Ishikawa (cell line): Measurements from ENCODE around the gene LINC01488.

ENCODE experiments used
- CEBPB ChIP-seq: IDR thresholded peaks from 2 replicates; pipeline ENCODE4 v1.6.1; 2012
- CREB1 ChIP-seq: IDR thresholded peaks from 2 replicates; pipeline ENCODE4 v1.6.1; 2012; ENCODE audit warnings: low read depth
- EGR1 ChIP-seq: IDR thresholded peaks from 2 replicates; pipeline ENCODE4 v1.6.1; 2012
- EP300 ChIP-seq: IDR thresholded peaks from 2 replicates; pipeline ENCODE4 v1.6.1; 2012; ENCODE audit warnings: borderline replicate concordance
- FOXM1 ChIP-seq: IDR thresholded peaks from 2 replicates; pipeline ENCODE4 v1.6.1; 2012; ENCODE audit warnings: low read depth, borderline replicate concordance
- NFIC ChIP-seq: IDR thresholded peaks from 2 replicates; pipeline ENCODE4 v1.6.1; 2012
- RAD21 ChIP-seq: IDR thresholded peaks from 2 replicates; pipeline ENCODE4 v1.6.1; 2012; ENCODE audit warnings: low read depth
- TAF1 ChIP-seq: IDR thresholded peaks from 2 replicates; pipeline ENCODE4 v1.6.1; 2012; ENCODE audit warnings: low read depth, mild to moderate bottlenecking
- TCF12 ChIP-seq: IDR thresholded peaks from 2 replicates; pipeline ENCODE4 v1.6.1; 2012; ENCODE audit warnings: low read depth
- TEAD4 ChIP-seq: IDR thresholded peaks from 2 replicates; pipeline ENCODE4 v1.6.1; 2012
- YY1 ChIP-seq: IDR thresholded peaks from 2 replicates; pipeline ENCODE4 v1.6.1; 2012; ENCODE audit warnings: low read depth
- ZBTB7A ChIP-seq: IDR thresholded peaks from 2 replicates; pipeline ENCODE4 v1.6.1; 2012; ENCODE audit warnings: low read depth
- TF ChIP-seq, protein P1 (sequence below): IDR thresholded peaks from 2 replicates; pipeline ENCODE4 v1.6.1; 2012
- TF ChIP-seq, protein P2 (sequence below): IDR thresholded peaks from 2 replicates; pipeline ENCODE4 v1.6.1; 2012; ENCODE audit warnings: low read depth, mild to moderate bottlenecking
- TF ChIP-seq, protein P3 (sequence below): IDR thresholded peaks from 2 replicates; pipeline ENCODE4 v1.6.1; 2012

LINC01488 gene

DNA sequence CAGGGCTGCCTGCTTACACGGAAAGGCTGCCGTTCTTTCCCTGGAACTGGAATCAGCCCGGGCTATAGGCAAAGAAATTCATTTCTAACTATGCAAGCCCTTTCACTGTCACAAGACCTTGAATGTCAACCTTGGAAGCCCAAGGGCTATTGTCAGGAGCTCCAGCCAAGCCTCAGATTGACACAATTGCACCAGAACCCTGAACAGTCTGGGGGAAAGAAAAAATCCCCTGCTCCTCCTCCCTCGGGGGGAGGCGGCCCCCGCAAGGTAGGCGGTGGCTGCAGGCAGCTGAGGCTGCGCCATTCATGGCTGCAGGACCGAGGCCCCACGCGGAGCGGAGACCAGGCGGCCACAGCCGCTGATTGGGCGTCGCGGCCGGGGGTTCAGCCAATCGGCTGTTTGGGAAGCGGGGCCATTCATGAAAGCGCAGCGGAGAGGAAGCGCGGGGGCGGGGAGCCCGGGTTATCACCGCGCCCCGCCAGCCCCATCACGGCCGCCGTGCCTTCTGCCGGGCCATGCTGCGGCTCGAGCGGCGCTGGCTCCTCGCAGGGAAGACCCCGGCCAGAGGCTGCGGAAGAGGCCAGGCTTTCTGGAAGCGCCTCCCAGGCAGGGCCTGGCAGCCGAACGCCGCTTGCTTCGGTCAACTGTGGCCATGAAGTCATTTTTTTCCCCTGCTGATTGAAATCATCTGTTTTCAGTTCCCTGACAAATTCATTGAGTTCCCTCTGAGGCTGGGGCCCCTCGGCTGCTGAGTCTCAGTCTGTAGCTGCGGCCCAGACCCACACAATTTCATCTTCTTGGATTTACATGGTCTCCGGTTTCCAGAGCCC lies 38.1 kb upstream of the LINC01488 start:
- peak; percentile 81 for TF ChIP-seq YY1
- TF ChIP-seq, protein P1, sequence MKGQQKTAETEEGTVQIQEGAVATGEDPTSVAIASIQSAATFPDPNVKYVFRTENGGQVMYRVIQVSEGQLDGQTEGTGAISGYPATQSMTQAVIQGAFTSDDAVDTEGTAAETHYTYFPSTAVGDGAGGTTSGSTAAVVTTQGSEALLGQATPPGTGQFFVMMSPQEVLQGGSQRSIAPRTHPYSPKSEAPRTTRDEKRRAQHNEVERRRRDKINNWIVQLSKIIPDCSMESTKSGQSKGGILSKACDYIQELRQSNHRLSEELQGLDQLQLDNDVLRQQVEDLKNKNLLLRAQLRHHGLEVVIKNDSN, result no peak
- TF ChIP-seq TCF12, result peak; percentile 11; the same call in 1 of the 2 replicates
- no peak; the same call in 1 of the 2 replicates for TF ChIP-seq RAD21
- TF ChIP-seq NFIC, result no peak; the same call in 1 of the 2 replicates
- peak; percentile 18; the same call in 1 of the 2 replicates for TF ChIP-seq TAF1
- TF ChIP-seq EP300, result peak; percentile 35; the same call in 1 of the 2 replicates
- TF ChIP-seq, protein P2, sequence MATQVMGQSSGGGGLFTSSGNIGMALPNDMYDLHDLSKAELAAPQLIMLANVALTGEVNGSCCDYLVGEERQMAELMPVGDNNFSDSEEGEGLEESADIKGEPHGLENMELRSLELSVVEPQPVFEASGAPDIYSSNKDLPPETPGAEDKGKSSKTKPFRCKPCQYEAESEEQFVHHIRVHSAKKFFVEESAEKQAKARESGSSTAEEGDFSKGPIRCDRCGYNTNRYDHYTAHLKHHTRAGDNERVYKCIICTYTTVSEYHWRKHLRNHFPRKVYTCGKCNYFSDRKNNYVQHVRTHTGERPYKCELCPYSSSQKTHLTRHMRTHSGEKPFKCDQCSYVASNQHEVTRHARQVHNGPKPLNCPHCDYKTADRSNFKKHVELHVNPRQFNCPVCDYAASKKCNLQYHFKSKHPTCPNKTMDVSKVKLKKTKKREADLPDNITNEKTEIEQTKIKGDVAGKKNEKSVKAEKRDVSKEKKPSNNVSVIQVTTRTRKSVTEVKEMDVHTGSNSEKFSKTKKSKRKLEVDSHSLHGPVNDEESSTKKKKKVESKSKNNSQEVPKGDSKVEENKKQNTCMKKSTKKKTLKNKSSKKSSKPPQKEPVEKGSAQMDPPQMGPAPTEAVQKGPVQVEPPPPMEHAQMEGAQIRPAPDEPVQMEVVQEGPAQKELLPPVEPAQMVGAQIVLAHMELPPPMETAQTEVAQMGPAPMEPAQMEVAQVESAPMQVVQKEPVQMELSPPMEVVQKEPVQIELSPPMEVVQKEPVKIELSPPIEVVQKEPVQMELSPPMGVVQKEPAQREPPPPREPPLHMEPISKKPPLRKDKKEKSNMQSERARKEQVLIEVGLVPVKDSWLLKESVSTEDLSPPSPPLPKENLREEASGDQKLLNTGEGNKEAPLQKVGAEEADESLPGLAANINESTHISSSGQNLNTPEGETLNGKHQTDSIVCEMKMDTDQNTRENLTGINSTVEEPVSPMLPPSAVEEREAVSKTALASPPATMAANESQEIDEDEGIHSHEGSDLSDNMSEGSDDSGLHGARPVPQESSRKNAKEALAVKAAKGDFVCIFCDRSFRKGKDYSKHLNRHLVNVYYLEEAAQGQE, result no peak
- TF ChIP-seq FOXM1, result 0 out of 2 replicates have a peak, but pooled peaks have one; percentile 34
- TF ChIP-seq, protein P3, sequence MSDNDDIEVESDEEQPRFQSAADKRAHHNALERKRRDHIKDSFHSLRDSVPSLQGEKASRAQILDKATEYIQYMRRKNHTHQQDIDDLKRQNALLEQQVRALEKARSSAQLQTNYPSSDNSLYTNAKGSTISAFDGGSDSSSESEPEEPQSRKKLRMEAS, result peak; percentile 72
- TF ChIP-seq CEBPB, result no peak; the same call in 1 of the 2 replicates
- peak; percentile 63; the same call in 1 of the 2 replicates for TF ChIP-seq ZBTB7A
- no peak for TF ChIP-seq CREB1
- TF ChIP-seq TEAD4, result no peak
- peak; percentile 88 for TF ChIP-seq EGR1

DNA sequence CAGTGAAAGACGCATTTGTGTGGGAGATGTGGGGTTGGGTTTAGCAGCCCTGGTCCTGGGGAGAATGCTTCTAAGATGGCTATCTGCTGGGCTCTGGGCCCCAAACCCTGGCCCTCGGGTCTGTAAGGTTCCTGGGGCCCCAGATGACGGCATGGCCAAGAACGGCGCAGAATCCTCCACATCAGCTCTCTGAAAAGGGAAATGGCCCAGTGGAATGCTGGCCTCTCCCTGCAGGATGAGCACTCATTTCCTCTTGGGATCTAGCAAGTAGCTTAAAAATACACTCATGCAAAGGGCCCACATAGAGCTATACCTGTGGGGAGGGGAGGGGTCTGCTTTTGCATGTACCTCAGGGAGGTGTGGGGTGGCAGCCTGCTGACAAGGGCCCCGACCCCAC lies 37.5 kb upstream of the LINC01488 start:
- TF ChIP-seq, protein P1, result no peak
- no peak for TF ChIP-seq YY1
- TF ChIP-seq RAD21, result no peak
- TF ChIP-seq TCF12, result no peak
- no peak for TF ChIP-seq NFIC

DNA sequence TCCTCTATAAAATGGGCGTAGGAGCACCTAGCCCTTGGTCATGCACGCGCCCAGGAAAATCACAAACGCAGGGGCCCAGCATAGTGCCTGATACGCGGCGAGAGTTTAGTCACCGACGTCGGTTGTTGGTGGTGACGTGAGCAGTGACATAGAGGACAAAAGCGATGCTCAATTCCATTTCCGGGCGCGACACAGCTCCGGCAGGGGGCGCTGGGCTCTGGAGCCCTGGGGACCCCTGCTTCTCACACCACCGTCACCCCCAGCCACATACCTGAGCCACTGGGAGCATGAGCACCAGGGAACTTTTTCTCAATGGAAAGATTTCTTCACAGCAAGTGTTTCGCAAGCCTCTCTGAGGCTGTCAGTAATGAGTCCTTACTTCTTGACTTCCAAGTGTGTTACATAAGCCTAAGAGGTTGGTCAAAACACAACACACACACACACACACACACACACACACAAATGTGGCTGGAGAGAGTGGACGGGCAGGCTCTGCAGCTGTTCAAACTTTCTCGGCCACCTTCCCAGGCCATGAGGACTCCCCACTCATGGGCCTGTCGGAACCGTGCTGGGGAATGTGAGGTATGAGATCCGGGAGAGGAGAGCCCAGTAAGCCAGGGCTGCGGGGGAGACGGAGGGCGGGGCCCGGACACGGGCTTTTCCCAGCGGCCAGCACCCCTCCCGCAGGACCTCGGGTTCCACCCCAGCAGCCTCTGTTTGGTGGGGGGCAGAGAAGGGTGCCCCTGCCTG lies 36.9 kb upstream of the LINC01488 start:
- no peak for TF ChIP-seq FOXM1
- TF ChIP-seq, protein P1, result no peak
- TF ChIP-seq NFIC, result no peak
- no peak for TF ChIP-seq RAD21
- TF ChIP-seq TEAD4, result peak; percentile 35; the same call in 1 of the 2 replicates
- TF ChIP-seq, protein P3, result peak; percentile 36; the same call in 1 of the 2 replicates
- TF ChIP-seq CREB1, result no peak
- TF ChIP-seq EP300, result no peak
- TF ChIP-seq TAF1, result no peak
- peak; percentile 97 for TF ChIP-seq CEBPB
- no peak for TF ChIP-seq ZBTB7A
- no peak for TF ChIP-seq YY1
- TF ChIP-seq TCF12, result no peak
- TF ChIP-seq, protein P2, result no peak
- no peak for TF ChIP-seq EGR1

DNA sequence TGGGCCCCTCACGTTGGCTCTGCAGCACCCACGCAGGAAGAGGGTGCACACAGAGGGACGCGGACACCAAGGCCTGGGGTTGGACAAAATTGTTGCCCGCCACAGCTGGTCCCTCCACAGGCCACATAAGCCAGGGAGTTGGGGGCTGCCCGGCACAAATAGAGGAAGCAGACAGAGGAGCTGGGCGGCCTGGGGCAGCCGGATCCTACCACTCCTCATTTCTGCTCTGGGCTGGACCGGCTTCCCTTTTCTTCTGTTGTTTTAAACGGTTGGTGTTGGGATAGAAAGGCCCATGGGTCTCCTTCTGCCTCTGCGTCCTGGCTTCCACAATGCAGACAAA lies 36.4 kb upstream of the LINC01488 start:
- no peak for TF ChIP-seq TCF12
- no peak for TF ChIP-seq NFIC
- TF ChIP-seq, protein P3, result no peak
- TF ChIP-seq CEBPB, result no peak
